AG20443 (cell line): ENCODE data around the gene WDR46.
A peak's percentile ranks its signal among the peaks of the same experiment; 100 is the strongest.

Experiments used
- DNase-seq: peaks from one replicate; pipeline ENCODE4 v3.0.0; 2012; ENCODE audit warnings: low spot score, mixed read lengths

The WDR46 gene

GRCh38 chr6:33313709-33314514 lies 24.9 kb upstream of the WDR46 start, which contains the start of gene TAPBP:
Gene TAPBP, minus strand, starts transcription at chr6:33314078. Its CDS starts 37 bp downstream, at chr6:33314041.
- peak; percentile 62 for DNase-seq

- peak; percentile 49 for DNase-seq
Observed at GRCh38 chr6:33313105-33313708, 24.2 kb upstream of the WDR46 start.

GRCh38 chr6:33312361-33313104 lies 23.5 kb upstream of the WDR46 start:
- peak; percentile 63 for DNase-seq

GRCh38 chr6:33306356-33306755 lies 17.3 kb upstream of the WDR46 start:
- no peak for DNase-seq

- no peak for DNase-seq
Observed at GRCh38 chr6:33305052-33305451, 16.0 kb upstream of the WDR46 start.

GRCh38 chr6:33304216-33304615 lies 15.2 kb upstream of the WDR46 start:
- no peak for DNase-seq

GRCh38 chr6:33301877-33302276 lies 12.8 kb upstream of the WDR46 start:
- DNase-seq = no peak

- peak; percentile 91 for DNase-seq
Observed at GRCh38 chr6:33299237-33299944, 10.4 kb upstream of the WDR46 start.

- DNase-seq = peak; percentile 75
Observed at GRCh38 chr6:33298773-33299236, 9.8 kb upstream of the WDR46 start, which contains the start of gene RGL2. Gene RGL2, minus strand, starts transcription at chr6:33298942. Its CDS starts 332 bp downstream, at chr6:33298610.

GRCh38 chr6:33297956-33298772 lies 9.1 kb upstream of the WDR46 start:
- peak; percentile 92 for DNase-seq

GRCh38 chr6:33297406-33297955 lies 8.4 kb upstream of the WDR46 start:
- no peak for DNase-seq

- no peak for DNase-seq
Observed at GRCh38 chr6:33296797-33297405, 7.9 kb upstream of the WDR46 start.

- no peak for DNase-seq
Observed at GRCh38 chr6:33295621-33296369, 6.8 kb upstream of the WDR46 start.

GRCh38 chr6:33294086-33294823 lies 5.2 kb upstream of the WDR46 start:
- no peak for DNase-seq

GRCh38 chr6:33292996-33293682 lies 4.1 kb upstream of the WDR46 start:
- no peak for DNase-seq

GRCh38 chr6:33290459-33290858 lies 1.4 kb upstream of the WDR46 start:
- no peak for DNase-seq

- peak; percentile 27 for DNase-seq
Observed at GRCh38 chr6:33289784-33290315, 811 bp upstream of the WDR46 start.
